Measurements from ENCODE around the gene SLC2A9. TPM values are rescaled to one million over a fixed set of nuclear protein-coding genes. Genes with fewer than 3 reads are reported as not detected.

SLC2A9 gene
- total RNA-seq, result 1 to 10 TPM; 1.6 to 8.6 TPM

DNA sequence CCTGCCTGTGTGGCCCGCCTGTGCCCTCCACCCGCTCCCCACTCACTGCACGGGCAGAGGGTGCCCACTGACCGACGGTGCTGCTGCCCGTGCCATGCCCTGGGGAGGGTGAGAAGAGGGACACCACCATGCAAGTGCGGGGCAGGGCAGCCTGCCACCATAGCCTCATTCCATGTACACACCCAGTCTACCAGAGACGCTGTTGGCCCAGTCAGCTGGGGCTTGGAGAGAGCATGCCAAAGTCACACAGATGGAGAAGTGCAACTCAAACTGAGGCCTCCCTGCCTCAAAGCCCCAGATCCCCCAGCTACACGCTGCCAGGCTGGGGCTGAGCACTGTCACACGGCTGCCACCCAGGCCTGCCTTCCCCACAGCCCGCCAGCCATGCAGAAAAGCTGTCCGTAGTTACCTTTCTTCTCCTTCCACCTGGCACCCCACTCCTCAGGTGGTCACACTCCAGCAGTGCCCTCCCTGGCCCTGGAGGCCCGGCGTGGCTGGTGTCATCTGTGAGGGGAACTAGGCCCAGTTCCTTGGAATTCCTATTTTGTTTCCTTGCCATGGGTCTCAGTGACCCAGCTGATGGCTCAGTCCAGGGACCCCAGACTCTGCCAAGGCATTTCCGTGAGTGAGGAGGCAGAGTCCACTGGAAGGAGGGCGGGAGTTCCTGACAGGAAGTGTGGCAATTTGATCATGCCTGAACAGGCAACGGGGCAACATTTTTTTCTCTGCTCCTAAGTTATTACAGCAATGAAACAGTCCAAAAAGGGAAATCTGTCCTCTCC lies at the start of gene SLC2A9:
Gene SLC2A9, minus strand, starts transcription at position 627 of the 782 bp plus-strand sequence. Its CDS starts 68 bp downstream, at position 559.
- H3K27ac ChIP-seq, result peak within 1 kb of the TSS in 2 of 4 donors; percentile 48 to 58
- peaks cover 15% of the 10 kb centered on the region for H3K4me1 ChIP-seq
- no peak for DNase-seq
- 53 to 70% methylated on average over 13 to 14 of the region's 17 CpGs for WGBS, 2 donors
- TF ChIP-seq, protein P1, sequence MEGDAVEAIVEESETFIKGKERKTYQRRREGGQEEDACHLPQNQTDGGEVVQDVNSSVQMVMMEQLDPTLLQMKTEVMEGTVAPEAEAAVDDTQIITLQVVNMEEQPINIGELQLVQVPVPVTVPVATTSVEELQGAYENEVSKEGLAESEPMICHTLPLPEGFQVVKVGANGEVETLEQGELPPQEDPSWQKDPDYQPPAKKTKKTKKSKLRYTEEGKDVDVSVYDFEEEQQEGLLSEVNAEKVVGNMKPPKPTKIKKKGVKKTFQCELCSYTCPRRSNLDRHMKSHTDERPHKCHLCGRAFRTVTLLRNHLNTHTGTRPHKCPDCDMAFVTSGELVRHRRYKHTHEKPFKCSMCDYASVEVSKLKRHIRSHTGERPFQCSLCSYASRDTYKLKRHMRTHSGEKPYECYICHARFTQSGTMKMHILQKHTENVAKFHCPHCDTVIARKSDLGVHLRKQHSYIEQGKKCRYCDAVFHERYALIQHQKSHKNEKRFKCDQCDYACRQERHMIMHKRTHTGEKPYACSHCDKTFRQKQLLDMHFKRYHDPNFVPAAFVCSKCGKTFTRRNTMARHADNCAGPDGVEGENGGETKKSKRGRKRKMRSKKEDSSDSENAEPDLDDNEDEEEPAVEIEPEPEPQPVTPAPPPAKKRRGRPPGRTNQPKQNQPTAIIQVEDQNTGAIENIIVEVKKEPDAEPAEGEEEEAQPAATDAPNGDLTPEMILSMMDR (IDR thresholded peaks at IDR 0.05), result no peak
- TF ChIP-seq POLR2A (IDR thresholded peaks at IDR 0.05), result no peak
- intact Hi-C loops (cut with DNase I), result no loop called here
- H3K9me3 ChIP-seq, result no peaks in the 10 kb centered on the region
- ATAC-seq, result no peak
- H3K36me3 ChIP-seq (replicated peaks in 1 of 2; ENCODE audit: insufficient read depth in 1 of 2, low read depth in 2 of 2), result no peaks in the 10 kb centered on the region
- H3K4me3 ChIP-seq, result no peak within 1 kb of the TSS
- H3K27me3 ChIP-seq, result no peaks in the 10 kb centered on the region

DNA sequence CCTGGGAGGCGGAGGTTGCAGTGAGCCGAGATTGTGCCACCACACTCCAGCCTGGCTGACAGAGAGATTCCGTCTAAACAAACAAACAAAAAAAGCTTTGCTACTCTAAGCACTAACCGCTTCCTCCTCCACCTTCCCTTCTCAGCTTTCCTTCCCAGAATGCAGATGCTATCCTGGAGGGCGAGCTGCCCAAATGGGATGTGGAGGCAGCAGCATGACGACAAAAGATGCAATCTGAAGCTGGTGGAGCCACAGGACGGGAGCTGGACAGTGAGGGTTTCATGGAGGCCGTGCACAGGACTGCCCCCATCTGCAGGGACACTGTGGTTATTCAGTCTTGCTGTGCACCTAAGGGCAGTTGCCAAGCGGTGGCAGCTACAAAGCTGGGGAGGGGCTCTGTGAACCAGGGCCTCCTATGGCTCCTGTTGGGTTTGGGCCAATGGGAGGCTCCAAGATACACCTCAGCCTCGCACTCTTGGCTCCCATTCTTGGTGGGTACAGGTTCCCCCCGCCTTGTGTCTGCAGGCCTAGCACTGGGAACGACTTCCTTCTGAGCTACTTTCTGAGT lies 47.9 kb upstream of the SLC2A9 start:
- Histone ChIP-seq H3K27me3 (no peaks in the 10 kb centered on the region), H3K36me3 (replicated peaks in 1 of 2; ENCODE audit: insufficient read depth in 1 of 2, low read depth in 2 of 2) (no peaks in the 10 kb centered on the region), H3K4me1 (no peaks in the 10 kb centered on the region), H3K4me3 (no peak overlapping the region), H3K9me3 (no peaks in the 10 kb centered on the region), H3K27ac (no peak overlapping the region)
- intact Hi-C loops (cut with DNase I), result no loop called here
- no peak for ATAC-seq
- no peak for DNase-seq
- WGBS, 2 donors, result 85 to 90% methylated on average over 10 to 12 of the region's 12 CpGs
- TF ChIP-seq, protein P1 (IDR thresholded peaks at IDR 0.05), result no peak
- TF ChIP-seq POLR2A (IDR thresholded peaks at IDR 0.05), result no peak

GRCh38 chr4:10066670-10067651 lies 45.7 kb upstream of the SLC2A9 start:
- Histone ChIP-seq H3K9me3 (no peaks in the 10 kb centered on the region), H3K36me3 (replicated peaks in 1 of 2; ENCODE audit: insufficient read depth in 1 of 2, low read depth in 2 of 2) (no peaks in the 10 kb centered on the region), H3K27me3 (no peaks in the 10 kb centered on the region), H3K4me3 (no peak overlapping the region), H3K4me1 (no peaks in the 10 kb centered on the region), H3K27ac (no peak overlapping the region)
- TF ChIP-seq, protein P1 (IDR thresholded peaks at IDR 0.05), result no peak
- no peak for TF ChIP-seq POLR2A (IDR thresholded peaks at IDR 0.05)
- intact Hi-C loops (cut with DNase I), result no loop called here
- WGBS, 2 donors, result 83 to 87% methylated on average over 15 of the region's 15 CpGs
- DNase-seq (no peak), ATAC-seq (no peak)

- ATAC-seq (no peak), DNase-seq (no peak)
- Histone ChIP-seq H3K4me3 (no peak overlapping the region), H3K4me1 (no peaks in the 10 kb centered on the region), H3K9me3 (no peaks in the 10 kb centered on the region), H3K27me3 (no peaks in the 10 kb centered on the region), H3K36me3 (replicated peaks in 1 of 2; ENCODE audit: insufficient read depth in 1 of 2, low read depth in 2 of 2) (no peaks in the 10 kb centered on the region), H3K27ac (no peak overlapping the region)
- TF ChIP-seq POLR2A (IDR thresholded peaks at IDR 0.05), result no peak
- TF ChIP-seq, protein P1 (IDR thresholded peaks at IDR 0.05), result no peak
- WGBS, 2 donors, result 42 to 96% methylated on average over 2 of the region's 2 CpGs
- intact Hi-C loops (cut with DNase I), result no loop called here
Observed at GRCh38 chr4:10066206-10066605, 44.9 kb upstream of the SLC2A9 start.
